Adipose tissue (tissue), 3 donors: ENCODE measurements around the gene ITM2A. TPM values are rescaled to one million over a fixed set of nuclear protein-coding genes. Genes with fewer than 3 reads are reported as not detected.

Experiments used
- H3K27ac ChIP-seq: one replicate; pipeline ENCODE4 v1.5.1; 2013; ENCODE audit warnings: low read depth, low read length
- WGBS, 3 donors: extraction: QIAGEN DNeasy Blood & Tissue Kit; methylation state at CpG; one replicate each; pipeline ENCODE4 v1.1.7; 2013; 5-methylcytosine and 5-hydroxymethylcytosine counted together
- polyA plus RNA-seq, 3 donors: library from polyadenylated mRNA; stranded (reverse); fragments of 200-250 nt; gene quantifications; one replicate each; pipeline ENCODE4 v1.2.3, GENCODE V29; 2013
- donor health status: healthy with polysubstance abuse.
- donor health status: Bipolar disorder and iron deficiency.
- donor health status: healthy.

Gene ITM2A
- polyA plus RNA-seq, 3 donors, result 7.0 to 65.4 (median 28.3) TPM

DNA sequence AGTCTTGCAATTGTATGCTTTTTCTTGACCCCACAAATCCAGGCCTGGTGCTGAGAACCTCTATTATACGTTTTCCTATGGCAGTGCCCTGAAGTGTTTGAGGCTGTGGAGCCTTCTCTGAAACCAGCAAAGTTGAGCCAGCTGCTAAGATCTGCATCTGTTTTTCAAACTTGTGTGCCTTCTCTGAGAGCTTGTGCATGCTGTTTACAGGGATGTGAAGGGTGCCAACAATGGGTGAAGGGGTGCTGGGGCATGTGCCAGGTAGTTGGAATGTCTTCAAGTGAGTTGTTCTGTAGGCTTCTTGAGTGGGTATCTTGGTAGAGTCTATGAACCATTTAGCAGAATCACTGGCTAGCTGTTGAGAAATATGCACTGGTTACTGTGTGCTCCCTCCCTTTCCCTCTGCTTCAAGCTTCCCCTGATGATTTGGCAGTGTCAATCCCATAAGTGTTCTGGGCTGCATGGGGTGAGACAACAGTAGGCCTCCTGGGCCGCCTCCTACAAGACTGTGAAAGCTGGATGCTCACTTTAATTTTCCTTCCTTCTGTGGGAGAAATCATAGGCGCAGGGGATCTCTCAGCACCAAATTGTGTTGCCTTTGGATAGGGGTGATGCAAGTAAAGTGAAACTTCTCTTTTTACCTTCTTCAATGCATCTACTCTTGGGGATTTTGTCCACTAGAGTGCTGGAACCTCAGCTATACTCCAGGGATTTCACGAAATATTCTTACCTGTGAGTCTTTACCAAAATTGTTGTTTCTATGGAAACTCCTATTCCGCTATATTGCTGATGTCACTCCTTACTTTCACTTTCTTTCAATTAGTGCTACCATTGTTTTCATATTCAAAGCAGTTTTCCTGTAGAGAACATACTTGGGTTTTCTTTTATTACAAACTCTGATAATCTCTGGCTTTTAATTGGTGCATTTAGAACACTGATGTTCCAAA is 30.0 kb downstream of the ITM2A start:
- no peak overlapping the region for H3K27ac ChIP-seq
- 58 to 73% (median 65%) methylated on average over 5 of the region's 5 CpGs for WGBS, 3 donors

DNA sequence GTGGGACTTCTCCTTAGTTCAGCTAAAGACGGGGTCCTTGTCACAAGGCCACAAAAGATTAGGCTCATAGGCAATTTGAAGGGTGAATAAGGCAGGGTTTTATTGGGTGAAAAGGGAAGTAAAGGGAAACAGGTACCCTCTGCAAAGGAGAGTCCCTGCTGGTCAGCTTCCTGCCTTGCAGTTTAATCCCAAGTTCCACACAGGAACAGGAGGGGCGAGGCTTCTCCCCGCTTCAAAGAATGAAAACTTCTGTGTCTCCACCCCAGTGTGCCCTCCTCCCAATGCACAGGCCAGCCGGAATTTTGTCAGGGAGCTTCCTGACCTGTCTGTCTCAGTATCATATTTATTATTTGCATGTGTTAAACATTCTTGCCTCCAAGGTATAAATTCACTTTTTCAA is 37.1 kb downstream of the ITM2A start:
- WGBS, 3 donors, result 30 to 73% (median 53%) methylated on average over 4 of the region's 4 CpGs

DNA sequence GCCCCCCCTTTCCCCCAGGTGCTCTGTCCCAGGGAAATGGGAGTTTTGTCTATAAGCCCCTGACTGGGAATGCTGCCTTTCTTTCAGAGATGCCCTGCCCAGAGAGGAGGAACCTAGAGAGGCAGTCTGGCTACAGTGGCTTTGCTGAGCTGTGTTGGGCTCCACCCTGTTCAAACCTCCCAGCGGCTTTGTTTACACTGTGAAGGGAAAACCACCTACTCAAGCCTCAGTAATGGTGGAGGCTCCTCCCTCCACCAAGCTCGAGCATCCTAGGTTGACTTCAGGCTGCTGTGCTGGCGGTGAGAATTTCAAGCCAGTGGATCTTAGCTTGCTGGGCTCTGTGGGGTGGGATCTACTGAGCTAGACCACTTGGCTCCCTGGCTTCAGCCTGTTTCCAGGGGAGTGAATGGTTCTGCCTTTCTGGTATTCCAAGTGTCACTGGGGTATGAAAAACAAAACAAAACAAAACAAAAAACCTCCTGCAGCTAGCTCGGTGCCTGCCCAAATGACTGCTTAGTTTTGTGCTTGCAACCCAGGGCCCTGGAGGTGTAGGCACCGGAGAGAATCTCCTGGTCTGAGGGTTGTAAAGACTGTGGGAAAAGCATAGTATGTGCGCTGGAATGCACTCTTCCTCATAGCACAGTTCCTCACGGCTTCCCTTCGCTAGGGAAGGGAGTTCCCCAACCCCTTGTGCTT is 41.7 kb downstream of the ITM2A start:
- 50 to 69% (median 50%) methylated on average over 7 to 8 of the region's 8 CpGs for WGBS, 3 donors
- H3K27ac ChIP-seq, result no peak overlapping the region

More for the DNA sequence above, 37.1 kb downstream of the ITM2A start:
- no peak overlapping the region for H3K27ac ChIP-seq

Other genes starting within 250 kb of the ITM2A start
- under 1 TPM in 2 of 3 donors, not detected in 1; 0.05 to 0.24 TPM for gene GPR174, start 222.6 kb downstream of the ITM2A start, polyA plus RNA-seq